HG03565 (cell line): ENCODE data around the gene COL20A1.

Experiments
- ATAC-seq: cut with Tn5 transposase; IDR thresholded peaks from one replicate; pipeline ENCODE4 v1.9.1; 2021; ENCODE audit warnings: mild to moderate bottlenecking, moderate library complexity; ENCODE audit not compliant: unreplicated experiment

Gene COL20A1

DNA sequence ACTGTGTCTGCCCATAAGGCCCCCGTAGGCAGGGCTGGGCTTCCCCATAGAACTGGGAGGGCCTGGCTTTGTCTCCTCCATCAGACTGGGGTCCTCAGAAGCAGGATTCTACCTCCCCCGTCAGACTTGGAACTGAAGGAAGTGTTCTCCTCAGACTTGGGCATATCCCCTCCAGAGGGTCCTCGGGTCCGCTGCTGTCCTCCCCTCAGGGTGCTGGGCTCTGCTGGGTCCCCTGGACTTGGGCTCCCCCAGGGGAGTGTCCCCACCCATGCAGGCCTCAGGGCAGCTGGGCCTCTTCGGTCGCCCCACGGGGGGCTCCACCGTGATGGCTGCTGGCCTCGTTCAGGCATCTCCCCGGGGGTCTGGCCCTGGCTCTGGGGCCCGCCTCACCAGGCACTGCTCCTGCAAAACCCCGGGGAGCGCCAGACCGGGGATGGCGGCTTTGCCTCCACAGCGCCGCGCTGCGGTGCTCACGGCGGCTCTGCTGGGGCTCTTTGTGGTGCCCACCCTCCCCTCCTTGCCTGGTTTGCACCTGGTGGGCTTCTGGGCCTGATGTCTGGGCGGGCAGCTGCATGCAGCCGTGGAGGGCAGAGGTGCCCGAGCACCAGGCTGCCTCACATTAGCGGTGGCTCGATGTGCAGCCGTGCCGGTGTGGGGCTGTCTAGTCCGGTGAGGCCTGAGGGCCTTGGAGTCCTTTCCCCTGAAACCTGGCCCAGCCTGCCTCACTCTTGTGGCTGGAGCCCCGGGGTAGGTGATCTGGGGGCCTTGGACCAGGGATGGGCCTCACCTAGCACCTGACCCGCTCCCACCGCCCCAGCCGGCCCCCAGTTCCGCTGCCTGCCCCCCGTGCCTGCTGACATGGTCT lies 13.9 kb downstream of the COL20A1 start:
- no peak for ATAC-seq

DNA sequence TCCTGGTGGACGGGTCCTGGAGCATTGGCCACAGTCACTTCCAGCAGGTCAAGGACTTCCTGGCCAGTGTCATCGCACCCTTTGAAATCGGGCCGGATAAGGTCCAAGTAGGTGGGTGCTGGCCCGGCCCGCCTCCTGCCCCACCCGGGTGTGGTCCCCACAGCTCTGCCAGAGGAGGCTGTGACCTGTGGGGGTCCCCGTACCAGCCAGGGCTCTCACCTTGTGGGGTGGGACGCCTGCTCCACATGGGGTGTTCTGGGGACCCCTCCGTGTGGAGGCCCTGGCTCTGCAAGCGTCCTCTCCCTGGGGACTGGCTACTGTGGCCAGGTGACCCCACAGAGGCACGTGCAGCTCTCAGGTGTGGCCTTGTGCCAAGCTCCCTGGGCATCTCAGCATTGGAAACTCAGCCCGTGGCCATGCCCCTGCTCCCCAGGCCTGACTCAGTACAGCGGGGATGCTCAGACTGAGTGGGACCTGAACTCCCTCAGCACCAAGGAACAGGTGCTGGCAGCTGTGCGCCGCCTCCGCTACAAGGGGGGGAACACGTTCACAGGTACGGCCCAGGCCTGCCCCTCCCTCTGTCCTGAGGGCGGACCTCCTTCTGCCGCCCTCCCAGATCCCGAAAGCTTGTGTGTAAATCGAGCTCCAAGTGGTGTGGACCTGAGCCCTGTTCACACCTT lies 14.7 kb downstream of the COL20A1 start:
- ATAC-seq = no peak

DNA sequence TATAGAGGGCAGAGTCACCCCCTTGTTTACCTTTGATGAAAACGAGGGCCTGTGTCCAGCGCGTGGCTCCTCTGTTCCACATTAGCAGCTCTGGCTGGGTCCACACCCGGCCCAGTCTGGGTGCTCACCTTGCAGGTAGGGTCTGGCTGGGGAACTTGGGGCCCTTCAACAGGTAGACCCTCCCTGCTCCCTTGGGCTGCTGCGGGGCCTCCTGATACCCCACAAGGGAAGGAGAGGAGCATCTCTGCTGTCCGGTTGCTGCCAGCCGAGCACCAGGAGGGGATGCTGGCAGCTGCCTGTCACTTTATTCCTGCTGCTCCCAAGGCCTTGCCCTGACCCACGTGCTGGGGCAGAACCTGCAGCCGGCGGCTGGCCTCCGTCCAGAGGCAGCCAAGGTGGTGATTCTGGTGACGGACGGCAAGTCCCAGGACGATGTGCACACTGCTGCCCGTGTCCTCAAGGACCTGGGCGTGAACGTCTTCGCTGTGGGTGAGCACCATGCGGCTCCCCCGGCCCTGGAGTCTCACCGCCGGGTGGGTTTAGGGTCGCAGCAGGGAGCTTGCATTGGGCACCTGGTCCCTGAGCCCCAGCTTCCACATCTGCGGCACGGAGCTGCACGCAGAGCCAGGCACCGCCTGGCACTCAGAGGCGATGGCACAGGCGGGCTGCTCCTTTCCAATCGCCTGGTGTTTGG lies 15.4 kb downstream of the COL20A1 start:
- ATAC-seq = no peak

GRCh38 chr20:63309261-63310071 lies 16.5 kb downstream of the COL20A1 start:
- ATAC-seq = no peak

GRCh38 chr20:63310265-63310991 lies 17.4 kb downstream of the COL20A1 start:
- ATAC-seq = no peak

DNA sequence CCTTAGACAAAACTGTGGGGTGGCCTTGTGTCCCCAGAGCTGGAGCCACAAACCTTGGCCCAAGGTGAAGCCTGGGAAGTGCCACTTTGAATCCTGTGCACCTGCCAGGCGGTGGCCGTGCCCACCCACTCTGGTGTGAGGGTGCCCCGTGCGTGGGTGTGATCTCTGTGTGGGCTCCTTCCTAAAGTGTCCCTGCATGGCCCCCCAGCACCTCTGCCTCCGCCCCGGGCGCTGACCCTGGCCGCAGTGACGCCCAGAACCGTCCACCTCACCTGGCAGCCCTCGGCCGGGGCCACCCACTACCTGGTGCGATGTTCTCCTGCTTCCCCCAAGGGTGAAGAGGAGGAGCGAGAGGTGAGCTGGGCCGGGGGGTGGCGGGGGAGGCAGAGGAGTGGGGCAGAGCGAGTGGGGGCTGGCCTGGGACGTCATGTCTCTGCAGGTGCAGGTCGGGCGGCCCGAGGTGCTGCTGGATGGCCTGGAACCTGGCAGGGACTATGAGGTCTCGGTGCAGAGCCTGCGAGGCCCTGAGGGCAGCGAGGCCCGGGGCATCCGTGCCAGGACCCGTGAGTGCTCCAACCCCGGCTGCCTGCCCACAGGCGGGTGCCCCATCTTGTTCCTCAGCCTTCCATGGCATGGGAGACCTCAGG lies 18.3 kb downstream of the COL20A1 start:
- ATAC-seq = no peak

GRCh38 chr20:63311833-63312243 lies 18.9 kb downstream of the COL20A1 start:
- no peak for ATAC-seq

GRCh38 chr20:63312273-63312672 lies 19.3 kb downstream of the COL20A1 start:
- no peak for ATAC-seq

DNA sequence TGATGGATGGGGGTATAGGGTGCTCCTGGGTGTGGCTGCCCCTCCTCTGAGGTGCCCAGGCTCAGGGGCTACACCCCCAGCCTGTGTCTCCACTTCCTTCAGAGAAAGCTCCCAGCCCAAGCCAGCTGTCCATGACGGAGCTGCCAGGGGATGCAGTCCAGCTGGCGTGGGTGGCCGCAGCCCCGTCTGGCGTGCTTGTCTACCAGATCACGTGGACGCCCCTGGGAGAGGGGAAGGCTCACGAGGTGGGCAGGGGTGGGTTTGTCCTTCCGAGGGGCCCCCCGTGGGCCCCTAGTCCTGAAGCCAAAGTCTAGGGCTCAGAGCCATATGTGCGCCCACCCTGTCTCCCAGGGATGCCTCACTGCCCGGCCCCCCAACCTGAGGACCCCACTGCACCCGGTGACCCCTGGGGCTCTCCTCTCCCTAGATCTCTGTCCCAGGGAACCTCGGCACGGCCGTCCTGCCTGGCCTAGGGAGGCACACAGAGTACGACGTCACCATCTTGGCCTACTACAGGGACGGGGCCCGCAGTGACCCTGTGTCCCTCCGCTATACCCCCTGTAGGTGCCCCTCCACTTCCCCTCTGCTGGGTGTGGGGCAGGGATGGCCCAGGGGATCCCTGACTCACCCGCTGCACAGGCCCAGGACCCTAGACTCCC lies 19.8 kb downstream of the COL20A1 start:
- ATAC-seq = no peak

DNA sequence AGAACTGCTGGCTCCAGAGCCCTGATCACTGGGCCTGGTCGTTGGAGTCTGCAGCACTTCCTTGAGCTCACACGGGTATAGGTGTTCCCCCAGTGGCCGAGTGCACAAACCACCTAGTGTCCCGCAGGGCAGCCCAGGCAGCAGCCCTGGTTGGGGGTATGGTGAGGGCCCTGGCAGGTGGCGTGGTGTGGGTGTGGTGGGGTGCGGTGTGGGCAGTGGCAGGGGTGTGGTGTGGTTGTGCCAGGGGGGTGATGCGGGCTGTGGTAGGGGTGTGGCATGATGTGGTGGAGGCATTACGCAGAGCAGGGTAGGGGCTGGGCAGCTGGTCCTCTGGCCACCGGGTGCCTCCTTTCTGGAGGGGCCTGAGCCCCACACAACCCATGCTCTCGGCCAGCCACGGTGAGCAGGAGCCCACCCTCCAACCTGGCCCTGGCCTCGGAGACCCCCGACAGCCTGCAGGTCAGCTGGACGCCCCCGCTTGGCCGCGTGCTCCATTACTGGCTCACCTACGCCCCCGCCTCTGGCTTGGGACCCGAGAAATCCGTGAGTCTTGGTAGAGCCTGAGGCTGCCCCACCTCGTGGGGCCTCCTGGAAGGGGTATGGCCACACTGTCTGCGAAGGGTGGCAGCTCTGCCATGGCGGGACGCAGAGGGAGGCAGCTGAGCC lies 20.5 kb downstream of the COL20A1 start:
- ATAC-seq = no peak

GRCh38 chr20:63314015-63314471 lies 21.1 kb downstream of the COL20A1 start:
- ATAC-seq = no peak

GRCh38 chr20:63314566-63315239 lies 21.7 kb downstream of the COL20A1 start:
- no peak for ATAC-seq

- ATAC-seq = no peak
Observed at GRCh38 chr20:63315240-63315689, 22.3 kb downstream of the COL20A1 start.

- no peak for ATAC-seq
Observed at GRCh38 chr20:63315731-63316491, 22.9 kb downstream of the COL20A1 start.

- ATAC-seq = no peak
Observed at GRCh38 chr20:63316502-63316921, 23.5 kb downstream of the COL20A1 start.

DNA sequence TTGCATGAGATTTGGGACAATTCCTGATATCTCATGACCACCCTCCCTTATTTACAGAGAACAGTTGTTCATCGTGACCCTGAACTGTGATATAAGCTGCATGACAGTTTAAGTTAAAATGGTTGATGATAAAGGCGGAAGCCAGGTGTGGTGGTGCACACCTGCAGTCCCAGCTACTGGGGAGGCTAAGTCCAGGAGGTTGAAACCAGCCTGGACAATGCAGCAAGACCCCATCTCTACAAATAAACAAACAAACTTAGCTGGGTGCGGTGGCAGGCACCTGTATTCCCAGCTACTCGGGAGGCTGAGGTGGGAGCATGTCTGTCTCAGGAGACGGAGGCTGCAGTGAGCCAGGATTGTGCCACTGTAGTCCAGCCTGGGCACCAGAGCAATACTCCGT lies 24.1 kb downstream of the COL20A1 start:
- ATAC-seq = no peak
